GM12872 (cell line): ENCODE measurements around the gene RMI2.

ENCODE experiments used
- CTCF ChIP-seq: IDR thresholded peaks from 3 replicates; pipeline ENCODE4 v1.5.1; 2011; ENCODE audit warnings: low read depth, mild to moderate bottlenecking, low read length, moderate library complexity; ENCODE audit not compliant: insufficient read depth

The RMI2 gene

GRCh38 chr16:11313493-11314308, 31.6 kb upstream of the RMI2 start:
- TF ChIP-seq CTCF, result no peak

GRCh38 chr16:11314309-11314894, 30.9 kb upstream of the RMI2 start:
- no peak for TF ChIP-seq CTCF

- no peak for TF ChIP-seq CTCF
Observed at GRCh38 chr16:11315510-11315909, 29.7 kb upstream of the RMI2 start.

- no peak for TF ChIP-seq CTCF
Observed at GRCh38 chr16:11316331-11317015, 28.8 kb upstream of the RMI2 start.

- no peak for TF ChIP-seq CTCF
Observed at GRCh38 chr16:11318817-11319216, 26.4 kb upstream of the RMI2 start.

- TF ChIP-seq CTCF, result no peak
Observed at GRCh38 chr16:11319529-11320146, 25.6 kb upstream of the RMI2 start.

GRCh38 chr16:11320170-11320569, 25.1 kb upstream of the RMI2 start:
- TF ChIP-seq CTCF, result no peak
